ENCODE measurements around the gene NPTN.

Gene NPTN

DNA sequence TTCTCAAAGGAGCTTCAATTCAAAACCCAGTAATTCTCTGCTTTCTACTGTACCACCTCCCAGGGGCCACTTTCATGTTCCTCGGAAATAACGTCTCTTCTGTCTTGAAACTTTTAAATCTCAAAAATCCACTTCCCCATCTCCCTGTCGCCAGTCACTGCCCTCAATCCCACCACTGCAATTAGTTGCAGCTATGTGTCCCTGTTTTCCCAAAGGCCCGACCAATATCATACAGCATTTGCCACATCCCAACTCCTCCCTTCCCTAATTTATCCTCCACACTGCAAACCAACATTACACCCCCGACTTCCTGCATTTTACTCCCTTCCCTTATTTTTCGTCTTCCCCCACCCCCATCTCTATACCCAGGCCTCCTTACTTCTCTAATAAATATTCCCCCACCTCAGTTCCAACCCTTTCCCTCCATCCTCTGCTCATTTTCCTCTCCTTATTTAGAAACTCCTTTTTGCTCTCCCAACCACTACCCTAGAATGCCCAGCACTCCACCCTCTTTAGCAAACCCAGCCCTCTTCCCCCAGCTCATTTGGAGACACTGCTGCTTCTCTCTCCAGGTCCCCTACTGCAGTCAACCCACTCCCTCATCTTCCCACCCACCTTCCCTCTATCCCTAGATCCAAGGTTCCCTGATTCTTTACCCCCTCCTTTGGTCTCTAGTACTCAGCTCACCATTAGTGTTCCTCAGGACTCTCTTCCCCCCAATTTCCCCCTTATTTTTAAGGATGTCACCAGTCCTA, 1.1 kb downstream of the NPTN start:
- H3K9me3 ChIP-seq (ENCODE audit: low read length) = no peaks in the 10 kb centered on the region
- H3K4me3 ChIP-seq (ENCODE audit: low read depth in 1 of 2, low read length in 2 of 2) = peak overlapping the region; percentile 80 to 94
- H3K9ac ChIP-seq (ENCODE audit: low read length) = peak overlapping the region; percentile 83
- H3K27ac ChIP-seq (ENCODE audit: low read depth, low read length) = peak overlapping the region; percentile 97
- H3K4me1 ChIP-seq (ENCODE audit: insufficient read depth, low read length) = peaks cover 50% of the 10 kb centered on the region
- no peaks in the 10 kb centered on the region for H3K27me3 ChIP-seq (ENCODE audit: control insufficient read depth in 1 of 2, insufficient read depth in 2 of 2, low read length in 2 of 2)
- H3K36me3 ChIP-seq (ENCODE audit: insufficient read depth, low read length) = no peaks in the 10 kb centered on the region

DNA sequence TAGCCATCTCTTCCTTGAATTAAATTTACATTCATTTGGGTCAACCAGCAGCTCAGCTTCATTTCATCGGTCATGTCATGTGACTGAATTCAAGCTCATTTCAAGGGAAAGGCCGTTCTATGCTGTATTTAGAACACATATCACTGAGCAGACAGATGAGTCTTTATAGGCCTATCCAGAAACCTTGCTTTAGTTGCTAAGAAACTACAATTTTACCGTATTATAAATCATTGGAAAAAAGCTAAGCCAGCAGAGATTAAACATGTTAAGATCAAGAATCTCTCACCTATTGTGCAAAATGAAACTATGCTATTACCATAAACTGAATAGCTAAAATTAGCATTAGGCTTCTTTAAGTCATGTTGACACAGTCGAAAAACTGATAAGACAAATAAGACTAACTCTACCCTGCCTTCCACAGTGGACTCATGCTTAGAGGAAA, 2.2 kb downstream of the NPTN start:
- Histone ChIP-seq H3K27ac (ENCODE audit: low read depth, low read length) (peak overlapping the region; percentile 97), H3K9ac (ENCODE audit: low read length) (peak overlapping the region; percentile 83), H3K4me3 (ENCODE audit: low read depth in 1 of 2, low read length in 2 of 2) (peak overlapping the region; percentile 80 to 94), H3K36me3 (ENCODE audit: insufficient read depth, low read length) (no peaks in the 10 kb centered on the region), H3K27me3 (ENCODE audit: control insufficient read depth in 1 of 2, insufficient read depth in 2 of 2, low read length in 2 of 2) (no peaks in the 10 kb centered on the region), H3K4me1 (ENCODE audit: insufficient read depth, low read length) (peaks cover 61% of the 10 kb centered on the region), H3K9me3 (ENCODE audit: low read length) (no peaks in the 10 kb centered on the region)

DNA sequence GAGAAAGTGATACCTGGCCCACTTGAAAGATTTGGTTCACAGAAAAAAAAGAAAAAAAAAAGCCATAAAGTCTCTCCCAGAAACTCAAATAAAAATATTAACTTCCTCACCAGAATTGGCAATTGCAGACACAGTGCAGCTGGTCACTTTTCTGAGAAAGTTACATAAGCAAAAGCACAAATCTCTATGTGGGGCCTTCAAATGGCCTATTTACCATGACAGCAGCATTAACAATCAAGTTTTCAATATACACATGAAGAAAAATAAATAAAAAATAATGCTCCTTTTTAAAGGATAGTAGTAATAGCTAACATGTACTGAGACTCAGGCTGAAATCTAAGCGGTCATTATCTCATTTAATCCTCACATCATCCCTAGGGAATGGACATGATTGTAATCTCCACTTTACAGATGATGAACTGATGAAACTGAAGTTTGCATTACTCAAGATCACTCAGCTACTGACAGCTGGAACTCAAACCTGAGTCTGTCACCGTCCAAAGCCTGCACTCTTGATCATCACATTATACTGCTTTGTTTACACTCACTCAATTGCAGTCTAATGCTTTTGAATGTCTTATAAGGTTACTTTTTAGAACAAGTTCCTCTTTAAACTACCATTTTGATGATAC, 3.3 kb downstream of the NPTN start:
- Histone ChIP-seq H3K27me3 (ENCODE audit: control insufficient read depth in 1 of 2, insufficient read depth in 2 of 2, low read length in 2 of 2) (no peaks in the 10 kb centered on the region), H3K9ac (ENCODE audit: low read length) (no peak overlapping the region), H3K9me3 (ENCODE audit: low read length) (no peaks in the 10 kb centered on the region), H3K27ac (ENCODE audit: low read depth, low read length) (peak overlapping the region; percentile 66), H3K36me3 (ENCODE audit: insufficient read depth, low read length) (no peaks in the 10 kb centered on the region), H3K4me1 (ENCODE audit: insufficient read depth, low read length) (peaks cover 69% of the 10 kb centered on the region), H3K4me3 (ENCODE audit: low read depth in 1 of 2, low read length in 2 of 2) (no peak overlapping the region)

DNA sequence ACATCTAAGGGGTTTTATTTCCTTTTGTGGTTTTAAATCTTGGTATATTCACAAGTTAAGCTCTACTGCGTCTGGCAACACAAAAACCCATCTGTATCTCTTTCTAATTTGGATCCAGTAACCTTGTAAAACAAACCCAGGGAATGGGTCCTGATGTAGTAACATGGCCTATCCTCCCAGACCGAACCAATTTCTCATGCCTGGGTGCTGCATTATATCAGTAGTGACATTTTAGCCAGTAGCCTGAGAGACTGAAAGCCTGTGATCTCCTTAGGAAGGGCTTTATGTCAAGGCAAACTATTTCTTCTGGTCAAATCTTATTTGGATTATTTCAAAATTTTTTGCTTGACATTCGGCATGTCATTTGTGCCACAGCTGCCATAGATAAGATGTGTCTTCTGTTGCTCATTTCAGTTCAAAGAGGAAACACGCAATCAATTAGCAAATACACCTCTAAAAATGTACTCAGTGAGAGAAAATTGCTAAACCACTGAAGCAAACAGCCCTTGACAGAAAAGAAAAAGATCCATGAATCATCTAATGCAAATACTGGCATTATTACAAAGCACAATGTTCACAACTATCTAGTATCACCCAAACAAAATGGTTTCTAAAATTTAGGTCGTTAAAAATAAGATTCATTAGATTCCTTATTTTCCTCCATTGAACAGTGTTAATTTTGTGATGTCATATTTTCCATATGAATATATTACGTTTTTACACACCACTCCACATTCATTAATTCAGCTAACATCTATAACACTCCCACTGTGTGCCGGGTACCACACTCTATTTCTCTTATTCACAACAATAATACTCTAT, 4.0 kb downstream of the NPTN start:
- Histone ChIP-seq H3K36me3 (ENCODE audit: insufficient read depth, low read length) (no peaks in the 10 kb centered on the region), H3K9ac (ENCODE audit: low read length) (no peak overlapping the region), H3K9me3 (ENCODE audit: low read length) (no peaks in the 10 kb centered on the region), H3K27ac (ENCODE audit: low read depth, low read length) (peak overlapping the region; percentile 66), H3K27me3 (ENCODE audit: control insufficient read depth in 1 of 2, insufficient read depth in 2 of 2, low read length in 2 of 2) (no peaks in the 10 kb centered on the region), H3K4me1 (ENCODE audit: insufficient read depth, low read length) (peaks cover 71% of the 10 kb centered on the region), H3K4me3 (ENCODE audit: low read depth in 1 of 2, low read length in 2 of 2) (no peak overlapping the region)

DNA sequence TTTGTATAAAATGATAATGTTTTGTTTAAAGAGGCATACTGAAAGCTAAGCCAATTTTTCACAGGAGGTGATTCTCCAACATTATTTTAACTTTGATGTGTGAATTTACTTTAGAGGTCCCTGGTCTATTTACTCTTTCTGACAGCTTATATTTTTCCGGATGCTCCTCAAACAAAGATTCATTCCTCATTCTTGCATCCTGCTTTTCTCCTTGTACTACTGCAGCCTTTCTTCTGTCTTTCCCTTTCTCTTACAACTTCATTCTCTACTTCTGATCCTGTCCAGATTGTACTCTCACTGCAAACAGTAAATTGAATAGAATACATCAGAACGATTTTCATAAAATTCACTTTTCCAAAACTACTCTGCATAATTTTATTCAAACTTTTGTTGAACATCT, 5.1 kb downstream of the NPTN start:
- Histone ChIP-seq H3K4me1 (ENCODE audit: insufficient read depth, low read length) (peaks cover 73% of the 10 kb centered on the region), H3K27me3 (ENCODE audit: control insufficient read depth in 1 of 2, insufficient read depth in 2 of 2, low read length in 2 of 2) (no peaks in the 10 kb centered on the region), H3K36me3 (ENCODE audit: insufficient read depth, low read length) (no peaks in the 10 kb centered on the region), H3K9ac (ENCODE audit: low read length) (no peak overlapping the region), H3K4me3 (ENCODE audit: low read depth in 1 of 2, low read length in 2 of 2) (no peak overlapping the region), H3K27ac (ENCODE audit: low read depth, low read length) (no peak overlapping the region), H3K9me3 (ENCODE audit: low read length) (no peaks in the 10 kb centered on the region)

DNA sequence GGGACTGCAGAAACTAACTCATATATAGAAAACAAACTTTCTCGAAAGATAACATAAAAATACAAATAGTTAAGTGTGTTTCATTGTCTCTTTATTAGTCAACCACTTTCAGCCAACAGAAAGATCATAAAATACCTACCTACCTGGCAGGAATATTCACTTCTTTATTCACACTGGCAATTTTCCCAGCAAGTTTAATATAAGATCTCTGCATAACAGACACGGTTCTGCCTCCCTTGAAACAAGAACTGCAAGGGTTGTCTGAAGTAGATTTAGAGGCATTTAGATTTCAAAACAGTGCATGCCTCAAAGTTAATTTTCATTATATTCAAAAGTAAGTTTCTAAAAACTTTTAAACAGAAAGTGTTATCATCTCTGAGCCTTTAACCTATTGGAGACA, 7.1 kb downstream of the NPTN start:
- peaks cover 91% of the 10 kb centered on the region for H3K4me1 ChIP-seq (ENCODE audit: insufficient read depth, low read length)

DNA sequence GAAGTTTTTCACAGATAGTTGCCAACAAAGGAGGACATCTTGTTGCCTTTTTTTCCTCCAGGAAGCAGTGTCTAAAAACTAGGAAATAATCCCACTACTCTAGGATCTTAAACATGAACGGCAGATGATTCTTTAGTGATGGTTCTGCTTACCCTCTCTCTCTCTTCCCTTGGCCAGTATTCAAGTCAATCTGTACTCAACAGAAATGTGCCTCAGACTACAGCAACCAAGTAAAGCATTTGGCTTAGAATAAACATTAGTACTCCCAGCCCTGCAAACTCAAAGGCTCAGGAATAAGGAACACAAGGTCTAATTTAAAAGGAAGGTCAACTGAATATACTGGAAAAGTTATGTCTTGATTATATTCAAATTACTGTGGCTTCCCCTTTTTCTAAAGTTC, 8.7 kb downstream of the NPTN start:
- Histone ChIP-seq H3K36me3 (ENCODE audit: insufficient read depth, low read length) (no peaks in the 10 kb centered on the region), H3K9ac (ENCODE audit: low read length) (no peak overlapping the region), H3K9me3 (ENCODE audit: low read length) (no peaks in the 10 kb centered on the region), H3K27ac (ENCODE audit: low read depth, low read length) (no peak overlapping the region), H3K27me3 (ENCODE audit: control insufficient read depth in 1 of 2, insufficient read depth in 2 of 2, low read length in 2 of 2) (no peaks in the 10 kb centered on the region), H3K4me3 (ENCODE audit: low read depth in 1 of 2, low read length in 2 of 2) (peak overlapping the region in 1 of 2 donors; percentile 9), H3K4me1 (ENCODE audit: insufficient read depth, low read length) (peaks cover 87% of the 10 kb centered on the region)

More for the DNA sequence above, 7.1 kb downstream of the NPTN start:
- H3K9me3 ChIP-seq (ENCODE audit: low read length) = no peaks in the 10 kb centered on the region
- H3K4me3 ChIP-seq (ENCODE audit: low read depth in 1 of 2, low read length in 2 of 2) = no peak overlapping the region
- no peaks in the 10 kb centered on the region for H3K27me3 ChIP-seq (ENCODE audit: control insufficient read depth in 1 of 2, insufficient read depth in 2 of 2, low read length in 2 of 2)
- no peaks in the 10 kb centered on the region for H3K36me3 ChIP-seq (ENCODE audit: insufficient read depth, low read length)
- H3K27ac ChIP-seq (ENCODE audit: low read depth, low read length) = no peak overlapping the region
- H3K9ac ChIP-seq (ENCODE audit: low read length) = peak overlapping the region; percentile 7

DNA sequence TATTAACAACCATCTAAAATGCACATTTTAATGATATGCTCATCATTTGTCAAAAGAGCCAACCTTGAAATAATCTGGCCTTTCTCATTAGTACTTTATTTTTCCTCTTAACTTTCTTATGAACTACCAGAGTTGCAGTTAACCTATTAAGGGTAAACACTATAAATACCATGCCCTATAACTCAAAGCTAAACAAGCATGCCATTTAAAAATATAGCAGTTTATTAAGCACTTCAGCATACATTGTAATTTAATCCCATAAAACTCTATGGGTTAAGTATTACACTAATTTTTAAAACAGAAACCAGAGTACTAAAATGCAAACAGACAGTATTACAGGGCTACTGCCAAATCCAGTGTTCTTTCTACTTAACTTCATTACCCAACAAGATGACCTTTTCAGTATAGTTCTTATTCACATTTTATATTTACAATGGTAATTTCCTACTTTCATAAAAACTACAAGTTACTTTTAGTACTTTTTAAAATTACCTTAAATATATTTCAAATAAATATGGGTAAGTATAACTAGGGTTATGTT, 11.8 kb downstream of the NPTN start:
- no peak overlapping the region for H3K4me3 ChIP-seq (ENCODE audit: low read depth in 1 of 2, low read length in 2 of 2)
- H3K27me3 ChIP-seq (ENCODE audit: control insufficient read depth in 1 of 2, insufficient read depth in 2 of 2, low read length in 2 of 2) = no peaks in the 10 kb centered on the region
- H3K4me1 ChIP-seq (ENCODE audit: insufficient read depth, low read length) = peaks cover 74% of the 10 kb centered on the region

DNA sequence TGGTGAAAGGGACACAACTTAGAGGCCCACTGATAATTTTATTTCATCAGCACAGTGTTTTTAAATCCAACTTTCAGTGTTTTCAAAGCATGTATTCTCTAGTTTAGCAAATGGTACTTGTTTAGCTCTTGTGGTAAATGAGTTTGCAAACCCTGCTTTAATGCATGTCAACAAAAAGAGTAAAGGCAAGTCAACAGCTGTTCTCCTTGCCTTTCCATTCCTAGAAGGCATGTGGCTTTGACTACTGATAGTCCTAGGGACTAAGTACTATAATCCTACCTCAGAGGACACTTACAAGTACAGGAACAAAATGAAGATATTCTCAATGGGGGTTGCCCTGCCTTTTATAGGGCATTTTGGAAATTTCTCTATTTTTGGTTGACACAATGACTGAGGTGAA, 13.1 kb downstream of the NPTN start:
- Histone ChIP-seq H3K27me3 (ENCODE audit: control insufficient read depth in 1 of 2, insufficient read depth in 2 of 2, low read length in 2 of 2) (no peaks in the 10 kb centered on the region), H3K9ac (ENCODE audit: low read length) (no peak overlapping the region), H3K9me3 (ENCODE audit: low read length) (no peaks in the 10 kb centered on the region), H3K36me3 (ENCODE audit: insufficient read depth, low read length) (no peaks in the 10 kb centered on the region), H3K4me3 (ENCODE audit: low read depth in 1 of 2, low read length in 2 of 2) (no peak overlapping the region), H3K27ac (ENCODE audit: low read depth, low read length) (no peak overlapping the region), H3K4me1 (ENCODE audit: insufficient read depth, low read length) (peaks cover 76% of the 10 kb centered on the region)

More for the DNA sequence above, 11.8 kb downstream of the NPTN start:
- H3K36me3 ChIP-seq (ENCODE audit: insufficient read depth, low read length) = no peaks in the 10 kb centered on the region
- no peaks in the 10 kb centered on the region for H3K9me3 ChIP-seq (ENCODE audit: low read length)
- H3K9ac ChIP-seq (ENCODE audit: low read length) = no peak overlapping the region
- H3K27ac ChIP-seq (ENCODE audit: low read depth, low read length) = no peak overlapping the region

DNA sequence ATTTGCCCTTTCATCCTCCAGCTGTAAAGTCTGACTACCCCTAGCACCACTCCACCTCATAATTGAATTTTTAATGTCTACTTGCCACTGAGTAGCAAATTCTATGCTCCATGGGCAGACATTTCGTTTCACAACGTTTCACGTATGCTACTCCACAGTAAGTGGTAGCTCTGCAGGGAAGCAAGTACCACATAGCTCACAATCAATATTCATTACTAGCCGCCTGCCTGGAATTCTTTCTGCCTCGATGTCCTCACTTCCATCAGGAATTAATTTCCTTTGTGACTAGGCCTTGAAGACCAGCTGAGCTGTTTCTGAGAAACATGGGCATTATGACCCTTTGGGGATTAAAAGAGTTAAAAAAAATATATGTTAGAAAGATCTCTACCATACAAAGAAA, 15.3 kb downstream of the NPTN start:
- no peak overlapping the region for H3K4me3 ChIP-seq (ENCODE audit: low read depth in 1 of 2, low read length in 2 of 2)
- H3K27ac ChIP-seq (ENCODE audit: low read depth, low read length) = no peak overlapping the region
- no peak overlapping the region for H3K9ac ChIP-seq (ENCODE audit: low read length)
- H3K9me3 ChIP-seq (ENCODE audit: low read length) = no peaks in the 10 kb centered on the region
- H3K36me3 ChIP-seq (ENCODE audit: insufficient read depth, low read length) = no peaks in the 10 kb centered on the region
- H3K27me3 ChIP-seq (ENCODE audit: control insufficient read depth in 1 of 2, insufficient read depth in 2 of 2, low read length in 2 of 2) = no peaks in the 10 kb centered on the region
- H3K4me1 ChIP-seq (ENCODE audit: insufficient read depth, low read length) = peaks cover 61% of the 10 kb centered on the region

DNA sequence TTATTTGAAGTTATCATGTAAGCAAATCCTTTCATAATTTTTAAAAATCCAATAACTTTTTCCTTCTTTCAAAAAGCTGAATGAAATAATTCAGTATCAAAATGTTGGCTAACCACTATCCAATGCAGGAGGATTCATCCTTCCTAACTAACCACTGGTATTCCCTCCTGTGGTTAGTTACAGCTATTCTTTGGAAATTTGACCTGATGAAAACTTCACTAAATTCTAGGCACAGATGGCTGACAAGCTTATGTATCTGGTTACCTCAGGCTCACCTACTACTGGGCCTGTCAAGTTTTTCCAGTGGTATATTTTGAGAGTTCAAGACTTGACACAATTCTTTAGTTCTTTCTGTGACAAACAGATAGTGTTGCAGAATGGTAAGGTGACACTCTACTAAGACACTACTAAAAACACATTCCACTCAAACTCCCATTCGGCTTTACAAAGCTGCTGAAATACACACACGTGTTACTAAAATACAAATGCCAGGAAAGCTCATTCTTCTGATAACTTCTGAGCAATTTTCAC, 15.8 kb downstream of the NPTN start:
- Histone ChIP-seq H3K36me3 (ENCODE audit: insufficient read depth, low read length) (no peaks in the 10 kb centered on the region), H3K4me3 (ENCODE audit: low read depth in 1 of 2, low read length in 2 of 2) (no peak overlapping the region), H3K9ac (ENCODE audit: low read length) (no peak overlapping the region), H3K27ac (ENCODE audit: low read depth, low read length) (no peak overlapping the region), H3K9me3 (ENCODE audit: low read length) (no peaks in the 10 kb centered on the region), H3K27me3 (ENCODE audit: control insufficient read depth in 1 of 2, insufficient read depth in 2 of 2, low read length in 2 of 2) (no peaks in the 10 kb centered on the region), H3K4me1 (ENCODE audit: insufficient read depth, low read length) (peaks cover 57% of the 10 kb centered on the region)
